COLO829 (cell line): Measurements from ENCODE around the gene CCDC102B.
"Not testable (repeated sequence)": the region's sequence is repeated elsewhere in the genome, so short reads cannot be mapped to it uniquely, and the experiment has no call there.

Experiments used
- DNase-seq: peaks from one replicate; pipeline ENCODE4 v3.0.0; 2012; ENCODE audit warnings: low spot score

CCDC102B gene

GRCh38 chr18:68909579-68909978 is 111.7 kb downstream of the CCDC102B start:
- DNase-seq = no peak

- DNase-seq = no peak
Measured at GRCh38 chr18:68915061-68915460, 117.2 kb downstream of the CCDC102B start.

- no peak for DNase-seq
Measured at GRCh38 chr18:68916734-68917133, 118.9 kb downstream of the CCDC102B start.

GRCh38 chr18:68918216-68918615 is 120.3 kb downstream of the CCDC102B start:
- no peak for DNase-seq

GRCh38 chr18:68919900-68920299 is 122.0 kb downstream of the CCDC102B start:
- no peak for DNase-seq

- no peak for DNase-seq
Measured at GRCh38 chr18:68922392-68922791, 124.5 kb downstream of the CCDC102B start.

- DNase-seq = no peak
Measured at GRCh38 chr18:68925268-68925667, 127.4 kb downstream of the CCDC102B start.

- no peak for DNase-seq
Measured at GRCh38 chr18:68928762-68929675, 131.1 kb downstream of the CCDC102B start.

GRCh38 chr18:68935686-68936085 is 137.8 kb downstream of the CCDC102B start:
- DNase-seq = no peak

- no peak for DNase-seq
Measured at GRCh38 chr18:68937029-68937599, 139.2 kb downstream of the CCDC102B start.

GRCh38 chr18:68940039-68940438 is 142.2 kb downstream of the CCDC102B start:
- no peak for DNase-seq

- DNase-seq = no peak
Measured at GRCh38 chr18:68940754-68941153, 142.9 kb downstream of the CCDC102B start.

- no peak for DNase-seq
Measured at GRCh38 chr18:68942230-68942629, 144.3 kb downstream of the CCDC102B start.

- DNase-seq = not testable (repeated sequence)
Measured at GRCh38 chr18:68943861-68944260, 146.0 kb downstream of the CCDC102B start.

GRCh38 chr18:68944330-68944729 is 146.4 kb downstream of the CCDC102B start:
- no peak for DNase-seq

GRCh38 chr18:68944826-68945225 is 146.9 kb downstream of the CCDC102B start:
- DNase-seq = no peak

GRCh38 chr18:68948622-68949021 is 150.7 kb downstream of the CCDC102B start:
- DNase-seq = no peak

GRCh38 chr18:68954738-68955137 is 156.9 kb downstream of the CCDC102B start:
- no peak for DNase-seq

- DNase-seq = no peak
Measured at GRCh38 chr18:68956650-68957049, 158.8 kb downstream of the CCDC102B start.

- DNase-seq = no peak
Measured at GRCh38 chr18:68960355-68960754, 162.5 kb downstream of the CCDC102B start.

GRCh38 chr18:68962623-68963022 is 164.7 kb downstream of the CCDC102B start:
- no peak for DNase-seq

GRCh38 chr18:68965817-68966216 is 167.9 kb downstream of the CCDC102B start:
- no peak for DNase-seq

GRCh38 chr18:68969027-68969426 is 171.1 kb downstream of the CCDC102B start:
- DNase-seq = no peak

- no peak for DNase-seq
Measured at GRCh38 chr18:68972176-68972575, 174.3 kb downstream of the CCDC102B start.
